ENCODE results near the gene DDX20. TPM values are rescaled to one million over a fixed set of nuclear protein-coding genes. Genes with fewer than 3 reads are reported as not detected.

Gene DDX20
- total RNA-seq, 6 donors from 2014 or later, result 7.9 to 18.5 (median 9.2) TPM

DNA sequence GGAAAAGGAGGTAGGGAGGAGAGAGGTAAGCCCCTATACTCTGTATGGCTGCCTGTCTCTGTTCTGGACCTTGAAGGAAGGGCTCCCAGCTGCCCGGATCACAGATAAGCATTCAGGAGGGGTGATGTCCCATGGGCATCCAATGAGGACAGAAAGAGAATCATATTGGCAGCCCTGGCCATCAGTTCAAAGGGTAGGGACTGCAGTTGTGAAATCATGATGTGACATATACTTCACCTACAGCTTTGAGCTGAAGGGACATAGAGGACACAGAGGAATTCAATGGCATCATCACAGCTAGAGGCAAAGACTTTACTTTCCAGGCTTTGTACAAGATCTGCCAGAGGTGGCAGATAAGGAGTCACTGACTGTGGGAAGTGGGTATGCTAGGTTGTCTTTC is 21.6 kb downstream of the DDX20 start:
- Histone ChIP-seq H3K27ac (no peak overlapping the region), H3K27me3 (no peaks in the 10 kb centered on the region), H3K9me3 (no peaks in the 10 kb centered on the region), H3K4me1 (no peaks in the 10 kb centered on the region), H3K4me3 (no peak overlapping the region), H3K36me3 (no peaks in the 10 kb centered on the region)
- ATAC-seq (ENCODE audit: low FRiP score in 2 of 2) (no peak), DNase-seq (no peak)
- TF ChIP-seq EP300 (IDR thresholded peaks at IDR 0.05), result no peak
- TF ChIP-seq POLR2AphosphoS5 (IDR thresholded peaks at IDR 0.05), result no peak
- TF ChIP-seq, protein P1, sequence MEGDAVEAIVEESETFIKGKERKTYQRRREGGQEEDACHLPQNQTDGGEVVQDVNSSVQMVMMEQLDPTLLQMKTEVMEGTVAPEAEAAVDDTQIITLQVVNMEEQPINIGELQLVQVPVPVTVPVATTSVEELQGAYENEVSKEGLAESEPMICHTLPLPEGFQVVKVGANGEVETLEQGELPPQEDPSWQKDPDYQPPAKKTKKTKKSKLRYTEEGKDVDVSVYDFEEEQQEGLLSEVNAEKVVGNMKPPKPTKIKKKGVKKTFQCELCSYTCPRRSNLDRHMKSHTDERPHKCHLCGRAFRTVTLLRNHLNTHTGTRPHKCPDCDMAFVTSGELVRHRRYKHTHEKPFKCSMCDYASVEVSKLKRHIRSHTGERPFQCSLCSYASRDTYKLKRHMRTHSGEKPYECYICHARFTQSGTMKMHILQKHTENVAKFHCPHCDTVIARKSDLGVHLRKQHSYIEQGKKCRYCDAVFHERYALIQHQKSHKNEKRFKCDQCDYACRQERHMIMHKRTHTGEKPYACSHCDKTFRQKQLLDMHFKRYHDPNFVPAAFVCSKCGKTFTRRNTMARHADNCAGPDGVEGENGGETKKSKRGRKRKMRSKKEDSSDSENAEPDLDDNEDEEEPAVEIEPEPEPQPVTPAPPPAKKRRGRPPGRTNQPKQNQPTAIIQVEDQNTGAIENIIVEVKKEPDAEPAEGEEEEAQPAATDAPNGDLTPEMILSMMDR (IDR thresholded peaks at IDR 0.05), result no peak
- no peak for TF ChIP-seq POLR2A (IDR thresholded peaks at IDR 0.05)
- WGBS, 2 donors, result 80 to 95% methylated on average over 1 of the region's 1 CpG

DNA sequence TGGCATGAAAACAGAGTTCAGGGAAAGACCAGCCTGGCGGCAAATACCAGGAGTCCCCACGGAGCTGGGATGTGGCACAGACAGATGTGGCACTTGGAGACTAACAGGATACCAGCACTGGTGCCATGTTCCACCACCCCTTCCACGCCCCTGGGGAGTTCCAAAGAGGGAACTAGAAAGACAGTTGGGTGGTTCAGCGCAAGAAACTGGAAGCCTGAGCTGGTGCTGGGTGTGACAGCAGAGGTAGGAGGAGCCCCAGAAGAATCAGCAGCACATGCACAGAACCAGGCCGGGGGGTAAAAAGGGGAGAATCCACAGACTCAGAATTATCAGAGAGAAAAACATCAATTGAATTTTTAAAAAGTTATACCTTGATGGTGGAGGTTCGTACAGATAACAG is 22.4 kb downstream of the DDX20 start:
- Histone ChIP-seq H3K4me3 (no peak overlapping the region), H3K36me3 (no peaks in the 10 kb centered on the region), H3K27ac (no peak overlapping the region), H3K4me1 (no peaks in the 10 kb centered on the region), H3K9me3 (no peaks in the 10 kb centered on the region), H3K27me3 (no peaks in the 10 kb centered on the region)
- no peak for DNase-seq
- TF ChIP-seq EP300 (IDR thresholded peaks at IDR 0.05), result no peak
- TF ChIP-seq, protein P1 (IDR thresholded peaks at IDR 0.05), result no peak
- no peak for ATAC-seq (ENCODE audit: low FRiP score in 2 of 2)
- 84 to 87% methylated on average over 6 of the region's 6 CpGs for whole genome bisulfite sequencing, 2 donors

DNA sequence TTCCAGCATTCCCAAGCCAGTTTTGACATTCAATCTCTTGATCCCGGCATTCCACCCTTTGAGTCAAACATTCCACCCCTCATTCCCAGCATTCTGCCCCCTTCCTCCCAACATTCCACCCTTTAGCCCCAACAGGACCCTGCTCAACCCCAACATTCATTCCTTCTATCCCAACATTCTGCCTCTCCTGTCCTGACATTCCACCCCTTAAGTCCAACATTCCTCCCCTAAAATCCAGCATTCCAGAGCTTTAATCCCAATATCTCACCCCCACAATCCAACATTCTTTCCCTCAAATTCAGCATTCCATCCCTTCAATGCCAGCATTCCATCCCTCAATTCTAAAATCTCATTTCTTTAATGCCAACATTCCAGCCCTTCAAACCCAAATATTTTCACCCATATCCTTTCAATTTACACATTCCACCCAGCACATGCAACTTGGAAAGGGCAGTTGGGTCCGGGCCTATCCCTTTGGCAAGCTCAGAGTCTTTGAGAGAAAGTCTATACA is 22.9 kb downstream of the DDX20 start:
- H3K9me3 ChIP-seq, result no peaks in the 10 kb centered on the region
- ATAC-seq (ENCODE audit: low FRiP score in 2 of 2) (no peak), DNase-seq (no peak)
- TF ChIP-seq, protein P1 (IDR thresholded peaks at IDR 0.05), result no peak
- TF ChIP-seq POLR2A (IDR thresholded peaks at IDR 0.05) (no peak), POLR2AphosphoS5 (IDR thresholded peaks at IDR 0.05) (no peak), EP300 (IDR thresholded peaks at IDR 0.05) (no peak)
- H3K36me3 ChIP-seq, result no peaks in the 10 kb centered on the region
- no peaks in the 10 kb centered on the region for H3K4me1 ChIP-seq
- H3K27me3 ChIP-seq, result no peaks in the 10 kb centered on the region
- H3K4me3 ChIP-seq, result no peak overlapping the region
- 72 to 73% methylated on average over 2 of the region's 2 CpGs for WGBS, 2 donors
- no peak overlapping the region for H3K27ac ChIP-seq

DNA sequence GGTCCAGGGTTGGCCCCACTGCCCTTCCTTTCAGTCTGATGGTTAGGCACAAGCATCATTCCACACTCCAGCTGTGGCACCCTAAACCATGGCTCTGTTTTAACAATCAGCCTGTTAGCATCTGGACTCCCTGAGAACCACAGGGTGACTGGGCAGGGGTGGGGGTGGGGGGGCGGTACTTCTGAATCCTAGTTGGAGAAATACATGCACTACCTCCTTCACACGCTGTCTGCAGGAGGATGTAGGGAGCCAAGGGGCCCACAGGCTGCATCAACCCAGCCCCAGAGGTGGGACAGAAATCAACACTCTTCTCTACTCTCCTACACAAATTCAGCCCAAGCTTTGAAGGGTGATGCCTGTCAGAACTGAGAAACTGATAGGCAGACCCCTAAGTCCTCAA is 23.8 kb downstream of the DDX20 start:
- no peaks in the 10 kb centered on the region for H3K9me3 ChIP-seq
- H3K27me3 ChIP-seq, result no peaks in the 10 kb centered on the region
- H3K27ac ChIP-seq, result no peak overlapping the region
- no peak for TF ChIP-seq EP300 (IDR thresholded peaks at IDR 0.05)
- TF ChIP-seq POLR2A (IDR thresholded peaks at IDR 0.05), result no peak
- no peak for TF ChIP-seq POLR2AphosphoS5 (IDR thresholded peaks at IDR 0.05)
- TF ChIP-seq, protein P1 (IDR thresholded peaks at IDR 0.05), result no peak
- no peaks in the 10 kb centered on the region for H3K36me3 ChIP-seq
- H3K4me3 ChIP-seq, result no peak overlapping the region
- no peaks in the 10 kb centered on the region for H3K4me1 ChIP-seq
- 88 to 96% methylated on average over 2 of the region's 2 CpGs for WGBS, 2 donors
- DNase-seq (no peak), ATAC-seq (ENCODE audit: low FRiP score in 2 of 2) (no peak)

DNA sequence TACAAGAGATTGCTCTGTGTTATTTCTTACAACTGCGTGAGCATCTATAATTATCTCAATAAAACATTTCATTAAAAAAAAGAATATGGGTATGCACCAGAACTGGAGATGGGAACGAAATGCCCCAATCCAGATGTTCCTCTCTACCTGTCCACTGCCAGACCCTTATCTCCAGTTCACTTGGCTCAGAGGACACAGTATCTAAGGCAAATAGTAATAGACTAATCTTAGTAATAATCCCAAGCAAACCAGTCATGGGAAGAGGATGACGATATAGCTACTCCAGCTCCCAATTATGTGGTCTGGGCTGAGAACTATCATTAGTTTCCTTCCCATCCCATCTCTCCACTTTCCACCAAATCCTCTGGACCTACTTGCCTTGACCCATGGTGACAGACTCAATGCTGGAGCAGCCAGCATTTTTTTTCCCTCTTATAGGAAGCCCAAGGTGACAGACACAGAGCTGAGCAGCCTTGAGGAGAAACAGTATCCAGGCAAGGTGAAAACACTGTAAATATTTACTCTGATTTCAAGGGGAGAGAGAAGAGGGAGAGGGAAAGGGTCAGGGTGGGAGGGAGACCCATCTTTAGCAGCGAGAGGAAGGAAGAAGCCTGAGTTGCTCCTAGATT is 28.7 kb downstream of the DDX20 start:
- Histone ChIP-seq H3K9me3 (no peaks in the 10 kb centered on the region), H3K4me1 (peaks cover 0 to 4% (median 4%) of the 10 kb centered on the region in 4 donors), H3K36me3 (no peaks in the 10 kb centered on the region), H3K27ac (no peak overlapping the region), H3K4me3 (no peak overlapping the region), H3K27me3 (no peaks in the 10 kb centered on the region)
- WGBS, 2 donors, result 74 to 79% methylated on average over 4 of the region's 4 CpGs
- TF ChIP-seq, protein P1 (IDR thresholded peaks at IDR 0.05), result no peak
- TF ChIP-seq POLR2AphosphoS5 (IDR thresholded peaks at IDR 0.05), result no peak
- no peak for TF ChIP-seq EP300 (IDR thresholded peaks at IDR 0.05)
- TF ChIP-seq POLR2A (IDR thresholded peaks at IDR 0.05), result no peak
- ATAC-seq (ENCODE audit: low FRiP score in 2 of 2) (no peak), DNase-seq (no peak)

All from upper lobe of left lung (tissue), 6 donors.